PC-3 (cell line): ENCODE results near the gene CMTM1. TPM values are rescaled to one million over a fixed set of nuclear protein-coding genes. Genes with fewer than 3 reads are reported as not detected.
A peak's percentile ranks its signal among the peaks of the same experiment; 100 is the strongest.

Experiments
- ATAC-seq: fragments of 200-7000 bp; cut with Tn5 transposase; 2 replicates; pipeline ENCODE4 v1.9.1; 2020; ENCODE audit warnings: mild to moderate bottlenecking, moderate library complexity
- BruUV-seq: library from RNA; stranded (reverse); fragments of 400-500 nt; replicated peaks from 2 replicates; lab custom pipeline; 2021; lab: Mats Ljungman, UMichigan
- CTCF ChIA-PET: fragments of 300-600 bp; sonication (Branson Sonifier 250); formaldehyde crosslinking; loops from one replicate; lab custom pipeline; 2022; ENCODE audit warnings: antibody characterized with exemption; lab: Charles Lee
- POLR2A ChIA-PET: fragments of 300-600 bp; sonication (Branson Sonifier 250); formaldehyde crosslinking; loops from one replicate; lab custom pipeline; 2022; ENCODE audit warnings: antibody characterized with exemption; ENCODE audit not compliant: unreplicated experiment; lab: Charles Lee
- DNase-seq: peaks from one replicate; pipeline ENCODE4 v3.0.0-alpha.2; 2015
- H2AFZ ChIP-seq: fragments of 300-600 bp; sonication (generic); 2 replicates; pipeline ENCODE4 v1.6.0; 2016; ENCODE audit warnings: antibody characterized with exemption, low read length
- H3F3A ChIP-seq: fragments of 300-600 bp; sonication (generic); one replicate; pipeline ENCODE4 v1.6.0; 2017; ENCODE audit warnings: antibody characterized with exemption, low read length, control low read depth, mild to moderate bottlenecking; ENCODE audit not compliant: unreplicated experiment
- H3K27ac ChIP-seq: fragments of 300-600 bp; sonication (generic); 2 replicates; pipeline ENCODE4 v1.5.1; 2016; ENCODE audit warnings: mild to moderate bottlenecking, low read length
- H3K27me3 ChIP-seq: fragments of 300-600 bp; sonication (generic); 2 replicates; pipeline ENCODE4 v1.6.1; 2016; ENCODE audit warnings: low read length, mixed read lengths
- H3K36me3 ChIP-seq: fragments of 300-600 bp; sonication (generic); 2 replicates; pipeline ENCODE4 v1.6.1; 2016; ENCODE audit warnings: low read depth, mixed run types, low read length, mixed read lengths
- H3K4me1 ChIP-seq: fragments of 300-600 bp; sonication (generic); 2 replicates; pipeline ENCODE4 v1.5.1; 2016; ENCODE audit warnings: low read length; ENCODE audit not compliant: insufficient read depth
- H3K4me2 ChIP-seq: fragments of 300-600 bp; sonication (generic); 2 replicates; pipeline ENCODE4 v1.6.0; 2016; ENCODE audit warnings: low read length
- H3K4me3 ChIP-seq: fragments of 300-600 bp; sonication (generic); 2 replicates; pipeline ENCODE4 v1.5.1; 2016; ENCODE audit warnings: mild to moderate bottlenecking, low read length, mixed read lengths
- H3K79me2 ChIP-seq: fragments of 300-600 bp; sonication (generic); 2 replicates; pipeline ENCODE4 v1.6.1; 2017; ENCODE audit warnings: low read length, mixed read lengths
- H3K9ac ChIP-seq: fragments of 300-600 bp; sonication (generic); 2 replicates; pipeline ENCODE4 v1.6.0; 2016; ENCODE audit warnings: mild to moderate bottlenecking, low read length
- H3K9me2 ChIP-seq: fragments of 300-600 bp; sonication (generic); replicated peaks from 2 replicates; pipeline ENCODE4 v1.6.1; 2016; ENCODE audit warnings: mixed run types, low read length, mixed read lengths
- H3K9me3 ChIP-seq: fragments of 300-600 bp; sonication (generic); 2 replicates; pipeline ENCODE4 v1.6.1; 2016; ENCODE audit warnings: low read length, mixed read lengths
- H4K20me1 ChIP-seq: fragments of 300-600 bp; sonication (generic); 2 replicates; pipeline ENCODE4 v1.6.1; 2016; ENCODE audit warnings: low read length, mixed read lengths
- CTCF ChIP-seq: fragments of 300-600 bp; sonication (generic); conservative IDR thresholded peaks from 2 replicates; pipeline ENCODE4 v1.5.1; 2017; ENCODE audit warnings: antibody characterized with exemption, low read depth, mild to moderate bottlenecking, low read length
- EZH2 ChIP-seq: fragments of 300-600 bp; sonication (generic); IDR thresholded peaks from one replicate; pipeline ENCODE4 v1.6.1; 2017; ENCODE audit warnings: antibody characterized with exemption, mild to moderate bottlenecking, low read length; ENCODE audit not compliant: unreplicated experiment
- EZH2phosphoT487 ChIP-seq: fragments of 300-600 bp; sonication (generic); IDR thresholded peaks from 2 replicates; pipeline ENCODE4 v1.6.1; 2018; ENCODE audit warnings: mild to moderate bottlenecking, antibody characterized with exemption, low read length, borderline replicate concordance
- intact Hi-C: fragments of 100-400 bp; cut with micrococcal nuclease; formaldehyde crosslinking; loops from 2 replicates; pipeline ENCODE4 v1.9.0; 2023
- total RNA-seq: library from RNA; depleted of rRNA; stranded (reverse); fragments of >200 nt; gene quantifications from 2 replicates; pipeline ENCODE4 v1.2.3, GENCODE V29; 2014

CMTM1 gene
- total RNA-seq, 1 experiment from 2014 or later, result 1.4 TPM

DNA sequence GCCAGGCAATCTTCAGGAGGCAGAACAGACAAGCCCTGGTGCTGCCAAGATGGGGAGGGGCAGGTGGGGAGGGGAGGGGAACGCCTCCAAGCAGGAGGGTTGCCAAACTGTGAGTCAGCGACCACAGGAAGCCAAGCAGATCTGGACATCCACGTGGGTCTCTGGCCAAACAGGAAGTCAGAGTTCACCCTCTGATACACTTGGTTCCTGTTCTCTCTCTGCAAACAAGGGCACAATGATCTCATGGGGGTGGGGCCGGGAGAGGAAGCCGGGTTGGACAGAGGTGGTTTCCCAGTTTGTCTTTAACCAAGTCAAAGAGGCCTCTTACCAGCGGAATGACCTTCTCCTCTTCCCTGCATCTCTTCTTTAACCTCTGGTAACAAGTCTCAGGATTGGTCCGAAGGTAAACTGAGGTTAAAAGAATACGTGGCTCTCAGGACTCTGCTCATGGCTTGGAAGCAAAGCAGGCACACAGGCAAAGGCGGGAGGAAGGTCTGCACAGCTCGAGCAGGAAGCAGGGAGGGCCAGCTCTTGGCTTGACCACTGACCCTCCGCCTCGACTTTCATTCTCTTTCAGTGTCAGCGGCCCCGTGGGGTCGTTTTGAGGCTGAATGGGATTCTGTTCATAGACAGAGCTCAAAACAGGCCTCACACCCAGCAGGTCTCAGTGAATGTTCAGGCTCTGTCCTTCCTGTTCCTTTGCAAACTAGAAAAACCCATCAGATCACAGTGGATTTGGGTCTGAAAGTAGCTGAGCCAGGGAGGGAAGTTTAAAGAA is 49.2 kb upstream of the CMTM1 start:
- CTCF ChIA-PET, result no interaction called here
- DNase-seq (peak; percentile 95), ATAC-seq (peak; percentile 74)
- no peaks in the 10 kb centered on the region for H4K20me1 ChIP-seq
- POLR2A ChIA-PET, result interaction anchor here (0.6 kb wide), 1 partner anchor 97 kb away, joined by 3 read pairs; no protein-coding TSS in a partner anchor
- peak overlapping the region; percentile 66 for H3K4me2 ChIP-seq
- no peaks in the 10 kb centered on the region for H3K79me2 ChIP-seq
- H3K4me3 ChIP-seq, result 0 out of 2 replicates have a peak overlapping the region, but pooled peaks have one; percentile 6
- no peaks in the 10 kb centered on the region for H3K9me3 ChIP-seq
- TF ChIP-seq EZH2phosphoT487 (0 out of 2 replicates have a peak, but pooled peaks have one; percentile 38), EZH2 (no peak), CTCF (no peak)
- H3K9ac ChIP-seq, result peak overlapping the region; percentile 47
- no peaks in the 10 kb centered on the region for H3K36me3 ChIP-seq
- no peak overlapping the region for H2AFZ ChIP-seq
- peak overlapping the region; percentile 77 for H3K27ac ChIP-seq
- H3F3A ChIP-seq, result peaks cover 4% of the 10 kb centered on the region
- TSS peak; percentile 96 for BruUV-seq
- intact Hi-C loops, result loop anchor here (1.0 to 2.0 kb wide), 2 partner anchors 9 to 108 kb away; no protein-coding TSS in a partner anchor
- no peaks in the 10 kb centered on the region for H3K9me2 ChIP-seq
- peaks cover 47% of the 10 kb centered on the region for H3K4me1 ChIP-seq
- H3K27me3 ChIP-seq, result no peaks in the 10 kb centered on the region

DNA sequence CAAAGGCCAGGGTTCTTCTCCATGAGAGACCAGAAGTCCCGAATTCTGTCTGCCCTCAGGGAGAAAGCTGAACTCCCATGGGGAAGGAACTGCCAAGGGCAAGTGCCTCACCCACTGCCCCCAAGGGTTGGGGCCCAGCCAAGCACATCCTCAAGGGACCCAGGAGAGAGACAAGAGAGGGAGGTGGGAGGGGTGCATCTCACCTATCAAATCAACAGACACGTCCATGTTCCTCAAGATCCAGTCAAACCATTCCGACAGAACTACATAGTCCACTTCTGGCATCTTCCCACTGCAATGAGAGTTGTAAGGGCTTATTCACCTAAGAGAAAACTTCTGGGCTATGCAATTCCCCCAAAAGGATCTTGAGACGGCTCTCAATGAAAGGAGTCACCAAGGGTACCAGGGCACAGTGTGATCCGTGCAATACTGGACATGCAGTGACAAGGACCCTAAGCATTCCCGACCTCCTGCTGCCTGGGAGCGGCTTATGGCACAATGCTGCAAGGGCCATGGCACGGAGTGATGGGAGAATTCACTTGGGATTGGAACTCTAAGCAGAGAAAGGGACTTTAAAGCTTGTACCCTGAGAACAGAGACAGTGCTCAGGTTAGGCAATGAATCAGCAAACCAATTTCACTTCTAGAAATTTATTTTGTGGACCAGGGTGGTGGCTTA is 48.5 kb upstream of the CMTM1 start:
- TF ChIP-seq CTCF (no peak), EZH2 (no peak), EZH2phosphoT487 (no peak)
- H3F3A ChIP-seq, result no peaks in the 10 kb centered on the region
- H3K4me3 ChIP-seq, result no peak overlapping the region
- no peak for ATAC-seq
- no peaks in the 10 kb centered on the region for H3K9me2 ChIP-seq
- peak overlapping the region; percentile 47; the same call in 1 of the 2 replicates for H3K9ac ChIP-seq
- peak overlapping the region; percentile 66 for H3K4me2 ChIP-seq
- no peak overlapping the region for H2AFZ ChIP-seq
- peaks cover 44% of the 10 kb centered on the region for H3K4me1 ChIP-seq
- intact Hi-C loops, result loop anchor here (2.0 kb wide), 1 partner anchor 109 kb away; no protein-coding TSS in a partner anchor
- H3K36me3 ChIP-seq, result no peaks in the 10 kb centered on the region
- H3K9me3 ChIP-seq, result no peaks in the 10 kb centered on the region
- no peaks in the 10 kb centered on the region for H3K27me3 ChIP-seq
- POLR2A ChIA-PET, result interaction anchor here (0.6 kb wide), 1 partner anchor 96 kb away, joined by 3 read pairs; no protein-coding TSS in a partner anchor
- DNase-seq, result no peak
- BruUV-seq, result no TSS peak
- peak overlapping the region; percentile 77 for H3K27ac ChIP-seq
- H3K79me2 ChIP-seq, result no peaks in the 10 kb centered on the region
- H4K20me1 ChIP-seq, result no peaks in the 10 kb centered on the region
- CTCF ChIA-PET, result no interaction called here
